ENCODE measurements around the gene CDC42EP2. TPM values are rescaled to one million over a fixed set of nuclear protein-coding genes. Genes with fewer than 3 reads are reported as not detected.

The CDC42EP2 gene, protein sequence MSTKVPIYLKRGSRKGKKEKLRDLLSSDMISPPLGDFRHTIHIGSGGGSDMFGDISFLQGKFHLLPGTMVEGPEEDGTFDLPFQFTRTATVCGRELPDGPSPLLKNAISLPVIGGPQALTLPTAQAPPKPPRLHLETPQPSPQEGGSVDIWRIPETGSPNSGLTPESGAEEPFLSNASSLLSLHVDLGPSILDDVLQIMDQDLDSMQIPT
- 13.5 to 17.6 TPM (median 14.3 TPM) in 5 replicates for total RNA-seq (2022; extraction: Qiagen RNA extraction; ENCODE audit: low read depth)

DNA sequence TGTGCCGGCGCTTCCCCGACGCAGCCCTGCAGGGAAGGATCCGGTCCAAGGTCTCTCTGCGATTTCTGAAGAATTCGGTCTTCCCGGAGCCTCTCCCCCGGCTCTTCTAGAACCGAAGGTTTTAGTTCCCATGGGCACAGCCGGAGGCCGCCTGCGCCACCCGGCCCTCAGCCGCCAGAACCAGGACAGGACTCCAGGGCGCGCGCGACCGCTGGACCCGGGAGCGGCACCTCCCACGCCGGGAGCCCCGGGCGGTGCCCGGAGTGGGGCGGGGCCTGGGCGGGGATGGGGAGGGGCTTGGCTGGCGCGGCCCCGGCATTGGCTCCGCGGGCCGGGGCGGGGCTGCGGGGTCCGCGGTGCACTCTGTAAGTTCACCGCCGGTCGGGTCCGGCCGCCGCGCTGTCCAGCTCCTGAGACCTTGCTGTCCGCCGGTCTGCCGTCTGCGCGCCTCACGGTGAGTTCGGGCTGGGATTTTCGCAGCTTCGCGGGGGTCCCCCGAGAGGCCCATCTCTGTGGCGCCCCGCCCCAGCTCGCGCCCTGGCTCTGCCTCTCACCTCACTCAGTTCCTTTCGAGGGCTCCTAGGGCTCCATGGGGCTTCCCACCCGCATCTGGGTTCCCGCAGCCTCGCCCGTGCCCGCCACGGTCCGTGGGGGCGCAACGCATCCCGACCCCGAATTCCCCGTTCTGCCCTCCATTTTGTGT, at the start of gene CDC42EP2:
Gene CDC42EP2 (plus strand): TSS at position 366 of the 703 bp plus-strand sequence. CDS start 6,033 bp downstream, outside the sequence.

DNA sequence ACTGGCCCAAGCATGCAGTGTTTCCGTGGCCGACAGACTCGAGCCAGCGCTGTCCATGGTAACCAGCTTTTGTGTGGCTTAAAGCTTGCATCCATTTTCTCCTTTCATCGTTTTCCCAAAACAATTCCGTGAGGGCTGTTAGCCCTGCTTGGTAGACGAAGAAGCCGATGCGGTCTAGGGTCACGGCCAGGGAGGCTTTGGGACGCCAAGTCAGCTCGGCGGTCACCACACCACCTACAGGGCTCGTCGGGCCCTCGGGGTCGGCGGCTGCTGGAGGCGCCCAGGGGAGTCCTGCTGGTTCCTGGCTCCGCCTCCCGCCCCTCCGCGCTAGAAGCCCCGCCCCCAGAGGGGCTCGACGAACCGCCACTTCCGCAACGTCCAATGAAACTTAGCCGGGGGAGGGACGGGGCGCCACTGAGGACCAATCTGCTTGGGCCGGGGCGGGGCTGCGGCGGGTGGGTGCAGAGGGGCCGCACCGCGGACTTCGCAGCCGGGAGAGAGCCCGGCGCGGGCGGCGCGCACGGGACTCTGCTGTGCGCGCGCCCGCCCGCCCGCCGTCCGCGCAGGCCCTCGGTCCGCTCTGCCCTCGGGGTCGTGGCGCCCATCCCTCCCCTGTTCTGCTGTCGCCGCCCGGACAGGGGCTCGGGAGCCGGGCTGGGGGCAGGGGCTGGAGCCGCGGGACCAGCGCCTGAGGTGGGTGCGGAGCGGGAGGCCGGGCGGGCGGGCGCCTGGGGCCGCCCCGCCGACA, 39.8 kb downstream of the CDC42EP2 start, which contains the start of gene TIGD3:
Gene TIGD3 (plus strand): TSS at position 487 of the 748 bp plus-strand sequence. CDS start 1,058 bp downstream, outside the sequence.

Other genes with a start within 250 kb of the CDC42EP2 start
- gene CDCA5, start 230.8 kb upstream of the CDC42EP2 start, total RNA-seq (2022; extraction: Qiagen RNA extraction; ENCODE audit: low read depth), result 58.8 to 74.6 TPM (median 69.2 TPM) in 5 replicates
- 32.3 to 37.2 TPM (median 34.7 TPM) in 5 replicates for gene ZFPL1, start 230.6 kb upstream of the CDC42EP2 start, total RNA-seq (2022; extraction: Qiagen RNA extraction; ENCODE audit: low read depth)
- 51.4 to 60.4 TPM (median 53.3 TPM) in 5 replicates for gene VPS51, start 218.7 kb upstream of the CDC42EP2 start, total RNA-seq (2022; extraction: Qiagen RNA extraction; ENCODE audit: low read depth)
- gene TM7SF2, start 203.0 kb upstream of the CDC42EP2 start, total RNA-seq (2022; extraction: Qiagen RNA extraction; ENCODE audit: low read depth), result 5.1 to 8.8 TPM (median 5.8 TPM) in 5 replicates
- gene ZNHIT2, start 197.2 kb upstream of the CDC42EP2 start, total RNA-seq (2022; extraction: Qiagen RNA extraction; ENCODE audit: low read depth), result 12.8 to 23.1 TPM (median 21.6 TPM) in 5 replicates
- gene FAU, start 192.7 kb upstream of the CDC42EP2 start, total RNA-seq (2022; extraction: Qiagen RNA extraction; ENCODE audit: low read depth), result 851 to 1,044 TPM (median 965 TPM) in 5 replicates
- 74.0 to 86.9 TPM (median 79.8 TPM) in 5 replicates for gene MRPL49, start 192.5 kb upstream of the CDC42EP2 start, total RNA-seq (2022; extraction: Qiagen RNA extraction; ENCODE audit: low read depth)
- gene SYVN1, start 180.3 kb upstream of the CDC42EP2 start, total RNA-seq (2022; extraction: Qiagen RNA extraction; ENCODE audit: low read depth), result 34.7 to 49.8 TPM (median 46.9 TPM) in 5 replicates
- not detected in 5 replicates for gene SPDYC, start 144.6 kb upstream of the CDC42EP2 start, total RNA-seq (2022; extraction: Qiagen RNA extraction; ENCODE audit: low read depth)
- gene CAPN1, start 132.9 kb upstream of the CDC42EP2 start, total RNA-seq (2022; extraction: Qiagen RNA extraction; ENCODE audit: low read depth), result 97.3 to 113 TPM (median 101 TPM) in 5 replicates
- 13.5 to 16.6 TPM (median 15.0 TPM) in 5 replicates for gene POLA2, start 52.9 kb upstream of the CDC42EP2 start, total RNA-seq (2022; extraction: Qiagen RNA extraction; ENCODE audit: low read depth)
- 38.8 to 43.9 TPM (median 41.9 TPM) in 5 replicates for gene DPF2, start 19.0 kb downstream of the CDC42EP2 start, total RNA-seq (2022; extraction: Qiagen RNA extraction; ENCODE audit: low read depth)
- 0.72 to 1.1 TPM (median 0.91 TPM) in 5 replicates for gene TIGD3, start 39.9 kb downstream of the CDC42EP2 start, total RNA-seq (2022; extraction: Qiagen RNA extraction; ENCODE audit: low read depth)
- 9.9 to 13.7 TPM (median 10.5 TPM) in 5 replicates for gene SLC25A45, start 67.8 kb downstream of the CDC42EP2 start, total RNA-seq (2022; extraction: Qiagen RNA extraction; ENCODE audit: low read depth)
- 42.3 to 55.3 TPM (median 49.6 TPM) in 5 replicates for gene FRMD8, start 71.8 kb downstream of the CDC42EP2 start, total RNA-seq (2022; extraction: Qiagen RNA extraction; ENCODE audit: low read depth)
- gene NEAT1, start 107.9 kb downstream of the CDC42EP2 start, total RNA-seq (2022; extraction: Qiagen RNA extraction; ENCODE audit: low read depth), result 153 to 258 TPM (median 188 TPM) in 5 replicates
- 39.4 to 90.9 TPM (median 58.6 TPM) in 5 replicates for gene MALAT1, start 184.2 kb downstream of the CDC42EP2 start, total RNA-seq (2022; extraction: Qiagen RNA extraction; ENCODE audit: low read depth)
- gene SCYL1, start 210.2 kb downstream of the CDC42EP2 start, total RNA-seq (2022; extraction: Qiagen RNA extraction; ENCODE audit: low read depth), result 49.8 to 64.2 TPM (median 61.8 TPM) in 5 replicates
- gene LTBP3, start 243.5 kb downstream of the CDC42EP2 start, total RNA-seq (2022; extraction: Qiagen RNA extraction; ENCODE audit: low read depth), result 98.2 to 144 TPM (median 118 TPM) in 5 replicates